IMR-90 (cell line): ENCODE measurements around the gene STXBP2. TPM values are rescaled to one million over a fixed set of nuclear protein-coding genes. Genes with fewer than 3 reads are reported as not detected.

Experiments
- ATAC-seq: fragments of 200-7000 bp; cut with Tn5 transposase; 2 replicates; pipeline ENCODE4 v1.9.1; 2020; ENCODE audit warnings: low read depth, mild to moderate bottlenecking, moderate library complexity
- BruUV-seq: library from RNA; stranded (reverse); fragments of 400-500 nt; replicated peaks from 2 replicates; lab custom pipeline; 2021; lab: Mats Ljungman, UMichigan
- CTCF ChIA-PET: fragments of 300-600 bp; formaldehyde crosslinking; extraction: SDS; loops from one replicate; lab custom pipeline; 2021; ENCODE audit warnings: antibody characterized with exemption; lab: Yijun Ruan, JAX
- POLR2A ChIA-PET: fragments of 300-600 bp; sonication (Branson Sonifier 250); formaldehyde crosslinking; loops from one replicate; lab custom pipeline; 2022; ENCODE audit warnings: antibody characterized with exemption; ENCODE audit not compliant: unreplicated experiment; lab: Charles Lee
- DNase-seq: peaks from one replicate; pipeline ENCODE4 v3.0.0; 2013
- H2AFZ ChIP-seq: replicated peaks from 2 replicates; pipeline ENCODE3; 2013; ENCODE audit warnings: low read length, mild to moderate bottlenecking; ENCODE audit not compliant: poor library complexity
- H2AK5ac ChIP-seq: 2 replicates; pipeline ENCODE4 v1.6.1; 2013; ENCODE audit warnings: low read depth, low read length, inconsistent platforms
- H2AK9ac ChIP-seq: replicated peaks from 2 replicates; pipeline ENCODE3; 2013; ENCODE audit warnings: mild to moderate bottlenecking, low read depth, low read length, moderate library complexity; ENCODE audit not compliant: poor library complexity
- H2BK120ac ChIP-seq: 2 replicates; pipeline ENCODE4 v1.6.1; 2013; ENCODE audit warnings: low read depth, low read length, inconsistent platforms
- H2BK15ac ChIP-seq: 3 replicates; pipeline ENCODE4 v1.6.1; 2013; ENCODE audit warnings: low read depth, low read length, inconsistent platforms
- H2BK20ac ChIP-seq: 2 replicates; pipeline ENCODE4 v1.6.1; 2013; ENCODE audit warnings: low read depth, mild to moderate bottlenecking, inconsistent platforms, low read length, moderate library complexity
- H2BK5ac ChIP-seq: 2 replicates; pipeline ENCODE4 v1.6.1; 2013; ENCODE audit warnings: mild to moderate bottlenecking, low read depth, low read length, inconsistent platforms; ENCODE audit not compliant: poor library complexity, severe bottlenecking
- H3K14ac ChIP-seq: replicated peaks from 2 replicates; pipeline ENCODE4 v1.6.1; 2013; ENCODE audit warnings: low read depth, low read length, inconsistent platforms
- H3K18ac ChIP-seq: 2 replicates; pipeline ENCODE4 v1.6.1; 2013; ENCODE audit warnings: low read depth, low read length, control low read depth
- H3K23ac ChIP-seq: 2 replicates; pipeline ENCODE4 v1.6.1; 2013; ENCODE audit warnings: low read depth, low read length, inconsistent platforms
- H3K27ac ChIP-seq: 2 replicates; pipeline ENCODE4 v1.5.1; 2013; ENCODE audit warnings: mild to moderate bottlenecking, control low read depth, low read length; ENCODE audit not compliant: insufficient read depth
- H3K27me3 ChIP-seq: 2 replicates; pipeline ENCODE4 v1.6.1; 2013; ENCODE audit warnings: low read length; ENCODE audit not compliant: control insufficient read depth, insufficient read depth
- H3K36me3 ChIP-seq: 2 replicates; pipeline ENCODE4 v1.6.1; 2013; ENCODE audit warnings: low read length, mixed read lengths; ENCODE audit not compliant: control insufficient read depth, insufficient read depth
- H3K4ac ChIP-seq: 2 replicates; pipeline ENCODE4 v1.6.1; 2013; ENCODE audit warnings: low read depth, low read length, inconsistent platforms
- H3K4me1 ChIP-seq: 2 replicates; pipeline ENCODE4 v1.6.1; 2013; ENCODE audit warnings: low read length, mixed read lengths; ENCODE audit not compliant: control insufficient read depth, insufficient read depth
- H3K4me2 ChIP-seq: 2 replicates; pipeline ENCODE4 v1.6.1; 2013; ENCODE audit warnings: low read depth, mild to moderate bottlenecking, control low read depth, low read length, moderate library complexity
- H3K4me3 ChIP-seq: 2 replicates; pipeline ENCODE4 v1.5.1; 2013; ENCODE audit warnings: low read depth, mild to moderate bottlenecking, control low read depth, low read length, moderate library complexity; ENCODE audit not compliant: insufficient read depth
- H3K56ac ChIP-seq: 2 replicates; pipeline ENCODE4 v1.6.1; 2013; ENCODE audit warnings: low read length, inconsistent platforms; ENCODE audit not compliant: insufficient read depth; ENCODE audit errors: extremely low read depth
- H3K79me1 ChIP-seq, 2 experiments: 2 replicates each; pipeline ENCODE4 v1.6.1; 2013; ENCODE audit warnings: low read length in 2 of 2, inconsistent platforms in 1 of 2, low read depth in 1 of 2
- H3K9ac ChIP-seq: 2 replicates; pipeline ENCODE4 v1.6.1; 2013; ENCODE audit warnings: low read depth, low read length, control low read depth
- H3K9me1 ChIP-seq: 2 replicates; pipeline ENCODE4 v1.6.1; 2013; ENCODE audit warnings: low read length, inconsistent platforms; ENCODE audit not compliant: insufficient read depth
- H3K9me3 ChIP-seq: 2 replicates; pipeline ENCODE4 v1.6.1; 2013; ENCODE audit warnings: low read length; ENCODE audit not compliant: control insufficient read depth, insufficient read depth
- H4K20me1 ChIP-seq: 2 replicates; pipeline ENCODE4 v1.6.1; 2013; ENCODE audit warnings: low read length, inconsistent platforms; ENCODE audit not compliant: insufficient read depth
- H4K5ac ChIP-seq: 2 replicates; pipeline ENCODE4 v1.6.1; 2013; ENCODE audit warnings: mild to moderate bottlenecking, low read depth, low read length, control low read depth
- H4K8ac ChIP-seq, 2 experiments: 2 replicates each; pipeline ENCODE4 v1.6.1; 2013; ENCODE audit warnings: low read depth in 2 of 2, low read length in 2 of 2, control low read depth in 1 of 2, inconsistent platforms in 1 of 2
- H4K91ac ChIP-seq: 2 replicates; pipeline ENCODE4 v1.6.1; 2013; ENCODE audit warnings: low read depth, low read length, inconsistent platforms; ENCODE audit not compliant: insufficient read depth
- MAFK ChIP-seq: IDR thresholded peaks from 2 replicates; pipeline ENCODE4 v1.6.1; 2012; ENCODE audit warnings: low read depth, low read length, improper control_type of control experiment
- POLR2A ChIP-seq: IDR thresholded peaks from 2 replicates; pipeline ENCODE4 v1.6.1; 2012; ENCODE audit warnings: mild to moderate bottlenecking, low read depth, low read length
- RAD21 ChIP-seq: IDR thresholded peaks from 2 replicates; pipeline ENCODE4 v1.6.1; 2012; ENCODE audit warnings: low read length, improper control_type of control experiment
- WGBS, 2 experiments: methylation state at CpG; one replicate each; pipeline versions ENCODE4 v1.1.5 to v1.1.7; 2013; ENCODE audit warnings: missing lambda C conversion rate in 2 of 2; ENCODE audit not compliant: insufficient read length in 1 of 2; ENCODE audit errors: extremely low coverage in 2 of 2; 5-methylcytosine and 5-hydroxymethylcytosine counted together
- dilution Hi-C: fragments of 300-500 bp; cut with HindIII; formaldehyde crosslinking; loops from one replicate; pipeline ENCODE4 v1.14.3; 2018; ENCODE audit warnings: low sequenced_read_pairs; ENCODE audit not compliant: unreplicated experiment
- in situ Hi-C: fragments of 300-500 bp; cut with MboI; formaldehyde crosslinking; loops from 3 replicates; pipeline ENCODE4 v1.14.3; 2019; ENCODE audit warnings: low sequenced_read_pairs, inconsistent platforms, mixed read lengths
- intact Hi-C: fragments of 100-400 bp; cut with micrococcal nuclease; formaldehyde crosslinking; loops from 2 replicates; pipeline ENCODE4 v1.10.0; 2022
- polyA plus RNA-seq, 3 experiments: library from polyadenylated mRNA; depleted of rRNA; stranded (reverse); fragments of >200 nt; gene quantifications; 2 replicates each; pipeline ENCODE4 v1.2.3, GENCODE V29; 2012; ENCODE audit warnings: low replicate concordance in 1 of 3
- total RNA-seq: library from RNA; depleted of rRNA; stranded (reverse); fragments of >200 nt; gene quantifications from 2 replicates; pipeline ENCODE4 v1.2.3, GENCODE V29; 2012

The STXBP2 gene
- total and polyA plus RNA-seq, 2 of the 4 experiments (the other 2 are of a cell fraction), result 3.9 to 12.6 TPM

DNA sequence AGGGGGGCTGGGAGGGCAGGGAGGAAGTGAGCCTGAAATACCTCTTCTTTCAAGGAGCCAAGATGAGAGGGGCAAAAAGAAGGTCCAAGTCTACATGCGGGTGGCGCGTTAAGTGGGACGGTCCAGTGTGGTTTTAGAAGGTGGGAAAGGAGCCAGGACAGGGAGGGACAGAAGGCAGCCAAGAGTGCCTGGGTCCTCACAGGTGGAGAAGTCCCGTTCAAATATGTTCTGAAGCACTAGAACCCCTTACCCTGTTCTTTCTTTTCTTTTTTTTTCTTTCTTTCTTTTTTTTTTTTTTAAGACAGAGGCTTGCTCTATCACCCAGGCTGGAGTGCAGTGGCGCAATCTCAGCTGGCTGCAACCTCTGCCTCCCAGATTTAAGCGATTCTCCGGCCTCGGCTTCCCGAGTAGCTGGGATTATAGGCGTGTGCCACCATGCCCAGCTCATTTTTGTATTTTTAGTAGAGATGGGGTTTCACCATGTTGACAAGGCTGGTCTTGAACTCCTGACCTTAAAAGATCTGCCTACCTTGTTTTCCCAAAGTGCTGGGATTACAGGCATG lies 33.9 kb upstream of the STXBP2 start:
- ATAC-seq (no peak), DNase-seq (no peak)
- H3K14ac ChIP-seq, result no peak overlapping the region
- H3K4ac ChIP-seq, result no peak overlapping the region
- no peaks in the 10 kb centered on the region for H3K4me1 ChIP-seq
- H4K5ac ChIP-seq, result no peak overlapping the region
- no peaks in the 10 kb centered on the region for H3K9me1 ChIP-seq
- ChIA-PET CTCF (no interaction called here), POLR2A (interaction anchor here (0.6 kb wide), 1 partner anchor 11 kb away, joined by 3 read pairs; no protein-coding TSS in a partner anchor)
- H3K4me3 ChIP-seq, result no peak overlapping the region
- H3K18ac ChIP-seq, result no peak overlapping the region
- no peak overlapping the region for H2AK5ac ChIP-seq
- dilution Hi-C loops, result no loop called here
- no peaks in the 10 kb centered on the region for H3K36me3 ChIP-seq
- no peak overlapping the region for H2BK20ac ChIP-seq
- no peak overlapping the region for H2AK9ac ChIP-seq
- in situ Hi-C loops, result no loop called here
- TF ChIP-seq POLR2A, result no peak
- TF ChIP-seq RAD21, result no peak
- no peak for TF ChIP-seq MAFK
- H2AFZ ChIP-seq, result no peak overlapping the region
- H2BK5ac ChIP-seq, result no peak overlapping the region
- H3K9me3 ChIP-seq, result no peaks in the 10 kb centered on the region
- WGBS, 2 experiments, result no CpG with 5 or more reads among the region's 11 CpGs
- H3K23ac ChIP-seq, result no peak overlapping the region
- no peak overlapping the region for H2BK15ac ChIP-seq
- no peak overlapping the region for H4K8ac ChIP-seq
- H3K4me2 ChIP-seq, result no peak overlapping the region
- H3K27ac ChIP-seq, result no peak overlapping the region
- H3K56ac ChIP-seq, result no peak overlapping the region
- H2BK120ac ChIP-seq, result no peak overlapping the region
- no peaks in the 10 kb centered on the region for H3K79me1 ChIP-seq
- no TSS peak for BruUV-seq
- H4K20me1 ChIP-seq, result no peaks in the 10 kb centered on the region
- no peak overlapping the region for H3K9ac ChIP-seq
- H4K91ac ChIP-seq, result no peak overlapping the region
- intact Hi-C loops, result no loop called here
- peaks cover 9% of the 10 kb centered on the region; the same call in 1 of the 2 replicates for H3K27me3 ChIP-seq
